Stimulated activated CD8-positive, alpha-beta memory T cell treated with anti-CD3 and anti-CD28 coated beads, Interleukin-4, amount 100 ng/mL, for 4 hours (primary cell): ENCODE data around the gene HLA-C.
"Not testable (repeated sequence)": the region's sequence is repeated elsewhere in the genome, so short reads cannot be mapped to it uniquely, and the experiment has no call there.

Source experiments
- DNase-seq, 2 donors: peaks; one replicate each; pipeline ENCODE4 v3.0.0-alpha.2; 2020; ENCODE audit warnings: low read depth in 2 of 2, low spot score in 1 of 2

HLA-C gene

DNA sequence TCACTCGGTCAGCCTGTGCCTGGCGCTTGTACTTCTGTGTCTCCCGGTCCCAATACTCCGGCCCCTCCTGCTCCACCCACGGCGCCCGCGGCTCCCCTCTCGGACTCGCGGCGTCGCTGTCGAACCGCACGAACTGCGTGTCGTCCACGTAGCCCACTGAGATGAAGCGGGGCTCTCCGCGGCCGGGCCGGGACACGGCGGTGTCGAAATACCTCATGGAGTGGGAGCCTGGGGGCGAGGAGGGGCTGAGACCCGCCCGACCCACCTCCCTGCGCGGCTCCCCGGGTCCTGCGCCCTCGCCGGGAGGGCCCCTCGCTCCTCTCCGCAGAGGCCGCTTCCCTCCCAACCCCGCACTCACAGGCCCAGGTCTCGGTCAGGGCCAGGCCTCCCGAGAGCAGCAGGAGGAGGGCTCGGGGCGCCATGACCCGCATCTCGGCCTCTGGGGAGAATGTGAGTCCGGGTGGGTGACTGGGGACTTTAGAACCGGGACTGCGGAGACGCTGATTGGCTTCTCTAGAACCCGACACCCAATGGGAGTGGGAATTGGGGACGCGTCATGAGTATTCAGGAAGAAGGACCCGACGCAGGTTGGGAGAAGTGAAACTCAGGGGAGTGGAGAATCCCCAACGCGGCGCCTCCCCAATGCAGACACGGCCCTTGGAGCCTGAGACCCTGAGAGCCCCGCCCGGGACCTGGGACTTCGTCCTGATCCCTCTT, at the start of gene HLA-C:
HLA-C (minus strand) TSS at position 452 of the 717 bp plus-strand sequence; CDS start at position 431, 21 bp downstream.
- DNase-seq, result peak; percentile 81 to 83

DNA sequence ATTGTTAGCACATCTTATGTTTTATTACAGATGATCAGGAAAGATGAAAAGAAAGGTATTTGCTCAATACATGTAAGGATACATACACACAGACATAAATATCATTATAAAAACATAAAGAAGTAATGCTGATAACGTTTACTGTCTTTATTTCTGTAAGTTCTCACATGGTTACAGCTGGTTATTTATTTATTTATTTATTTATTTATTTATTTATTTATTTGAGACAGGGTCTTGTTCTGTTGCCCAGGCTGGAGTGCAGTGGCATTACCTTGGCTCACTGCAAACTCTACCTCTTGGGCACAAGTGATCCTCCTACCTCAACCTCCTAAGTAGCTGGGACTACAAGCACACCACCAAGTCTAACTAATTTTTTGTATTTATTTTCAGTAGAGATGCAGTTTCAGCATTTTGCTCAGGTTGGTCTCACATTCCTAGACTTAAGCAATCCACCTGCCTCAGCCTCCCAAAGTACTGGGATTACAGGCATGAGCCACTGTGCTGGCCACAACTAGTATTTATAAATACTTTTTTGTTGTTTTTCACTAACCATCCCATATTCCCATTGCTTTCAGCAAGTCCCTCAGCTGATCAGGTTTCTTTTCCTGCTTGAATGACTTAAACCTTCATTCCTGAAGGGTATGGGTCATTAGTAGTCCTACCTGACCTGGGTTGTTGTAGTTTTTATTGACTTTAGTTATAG, 49.3 kb upstream of the HLA-C start:
- no peak for DNase-seq

DNA sequence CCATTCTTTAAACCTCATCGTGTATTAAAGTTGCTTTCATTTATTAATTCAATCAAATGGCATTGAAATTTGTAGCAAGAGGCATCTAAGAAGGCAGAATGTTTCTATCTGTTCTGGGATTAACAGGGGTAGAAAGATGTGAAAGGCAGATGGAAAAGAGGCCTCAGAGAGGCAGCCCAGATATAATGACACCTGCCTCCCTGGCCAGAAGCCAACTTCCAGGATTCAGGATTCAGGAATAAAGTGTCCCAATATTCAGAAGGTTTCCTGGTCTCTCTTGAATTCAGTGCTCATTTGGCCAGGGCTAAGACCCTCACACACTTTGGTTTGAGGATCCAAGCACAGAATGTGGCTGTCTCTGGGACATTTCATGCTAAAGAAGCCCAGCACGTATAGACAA, 45.1 kb upstream of the HLA-C start:
- DNase-seq, result no peak

DNA sequence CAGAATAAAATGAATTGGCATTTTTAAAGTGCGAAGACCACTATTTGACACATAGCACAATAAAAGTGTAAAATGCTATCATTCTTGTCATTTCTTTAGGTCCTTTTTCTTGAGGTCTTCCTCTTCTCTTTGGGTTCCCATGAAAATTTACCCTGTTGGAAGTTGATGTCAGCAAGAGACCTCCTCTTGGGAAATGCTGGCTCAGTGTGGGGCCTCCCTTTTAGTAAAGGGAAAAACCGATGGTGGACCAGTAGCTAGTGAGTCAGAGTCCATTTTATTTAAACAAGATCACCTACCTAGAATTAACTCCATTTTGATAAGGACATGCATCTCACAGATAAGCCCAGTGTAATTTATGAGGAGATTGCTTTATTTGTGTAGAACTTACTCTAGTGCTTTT, 37.7 kb upstream of the HLA-C start:
- DNase-seq, result no peak

DNA sequence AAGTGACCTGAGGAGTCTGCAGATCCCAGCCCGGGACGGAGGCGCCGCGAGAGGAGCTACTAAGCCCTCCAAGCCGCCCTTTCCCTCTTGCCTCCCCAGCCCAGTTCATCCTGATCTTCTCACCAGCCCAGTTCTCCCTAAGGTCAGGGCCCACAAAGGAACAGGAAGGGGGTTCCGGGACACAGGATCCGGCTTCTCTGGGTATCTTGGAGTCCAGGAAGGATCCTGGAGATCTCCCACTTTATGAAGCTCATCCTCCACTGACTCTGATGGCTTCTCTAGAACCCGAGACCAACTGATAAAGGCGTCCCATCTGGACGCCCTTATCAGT, 36.9 kb upstream of the HLA-C start:
- DNase-seq, result no peak

DNA sequence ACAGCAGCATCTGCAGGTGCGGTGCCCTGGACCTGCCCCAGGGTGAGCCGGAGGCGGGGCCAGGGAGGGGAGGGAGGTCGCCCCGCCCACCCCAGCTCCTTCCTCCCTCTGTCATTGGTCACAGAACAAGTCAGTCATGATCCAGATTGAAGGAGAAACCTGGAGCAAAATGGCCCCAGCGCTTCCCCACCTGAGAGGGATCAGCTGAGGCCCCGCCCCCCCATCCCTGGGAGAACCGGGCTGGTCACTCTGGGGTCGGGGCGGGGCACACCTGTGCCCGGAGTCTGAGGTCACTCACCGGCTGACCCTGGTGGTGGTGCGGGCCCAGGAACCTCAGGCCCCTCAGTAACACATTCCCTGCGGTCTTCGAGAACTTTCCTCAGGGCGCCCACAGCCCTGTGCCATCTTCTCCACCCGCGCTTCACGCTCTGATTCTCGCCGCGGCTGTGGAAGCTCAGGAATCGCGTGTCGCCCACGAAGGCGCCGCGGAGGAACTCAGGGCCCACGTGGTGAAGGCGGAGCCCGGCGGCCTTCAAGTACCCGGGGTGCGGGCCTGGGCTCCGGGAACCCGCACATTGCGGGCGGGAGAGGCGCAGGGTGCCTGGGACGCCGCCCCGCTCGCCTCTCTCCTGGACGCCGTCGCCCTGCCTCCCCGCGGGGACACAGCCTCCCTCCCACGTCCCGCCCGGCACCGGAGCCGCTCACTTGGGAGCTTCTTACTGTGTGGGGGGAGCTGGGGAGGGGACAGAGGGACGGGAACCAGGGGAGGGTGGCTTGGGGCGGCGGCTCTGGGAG, 36.4 kb upstream of the HLA-C start:
- DNase-seq, result peak; percentile 34 to 57

DNA sequence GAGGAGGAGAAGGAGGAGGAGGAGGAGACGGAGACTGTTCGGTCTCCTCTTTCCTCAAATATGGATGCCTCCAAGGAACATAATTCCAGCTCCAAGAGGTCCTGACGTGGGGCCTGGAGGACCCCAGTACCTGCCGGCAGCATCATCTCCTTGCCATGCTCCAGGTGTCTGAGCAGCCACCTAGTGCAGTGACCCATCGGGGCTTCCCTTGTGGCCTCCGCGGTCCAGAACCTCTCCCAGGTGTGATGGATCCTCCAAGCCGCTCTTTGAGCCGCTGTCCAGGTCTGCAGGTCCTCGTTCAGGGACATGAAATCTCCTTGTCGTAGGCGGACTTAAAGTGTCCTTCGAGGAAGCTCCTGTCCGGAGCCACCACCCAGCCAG, 35.8 kb upstream of the HLA-C start:
- no peak for DNase-seq

DNA sequence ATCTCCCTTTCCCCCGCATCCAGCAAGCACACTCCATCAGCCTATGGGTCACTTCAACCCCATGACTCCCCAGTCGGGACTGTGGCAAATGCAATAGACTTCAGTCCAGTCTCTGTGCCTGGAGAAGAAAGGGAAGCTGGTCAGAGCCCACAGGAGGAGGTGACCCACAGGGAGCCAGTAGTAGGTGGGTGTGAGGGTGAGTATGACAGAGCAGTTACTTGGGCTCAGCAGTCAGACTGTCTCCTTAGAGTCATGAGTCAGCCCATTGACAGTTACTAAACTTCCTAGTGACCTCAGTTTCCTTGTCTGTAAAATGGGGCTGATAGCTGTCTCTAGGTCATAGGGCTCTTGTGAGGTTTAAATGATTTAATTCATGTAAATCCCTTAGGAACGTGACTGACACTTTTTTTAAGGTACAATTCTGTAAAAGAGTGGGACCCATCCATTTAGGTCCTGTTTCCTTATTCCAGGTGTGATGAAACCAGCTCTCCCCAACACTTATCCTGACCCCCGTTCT, 33.9 kb upstream of the HLA-C start:
- DNase-seq, result no peak

DNA sequence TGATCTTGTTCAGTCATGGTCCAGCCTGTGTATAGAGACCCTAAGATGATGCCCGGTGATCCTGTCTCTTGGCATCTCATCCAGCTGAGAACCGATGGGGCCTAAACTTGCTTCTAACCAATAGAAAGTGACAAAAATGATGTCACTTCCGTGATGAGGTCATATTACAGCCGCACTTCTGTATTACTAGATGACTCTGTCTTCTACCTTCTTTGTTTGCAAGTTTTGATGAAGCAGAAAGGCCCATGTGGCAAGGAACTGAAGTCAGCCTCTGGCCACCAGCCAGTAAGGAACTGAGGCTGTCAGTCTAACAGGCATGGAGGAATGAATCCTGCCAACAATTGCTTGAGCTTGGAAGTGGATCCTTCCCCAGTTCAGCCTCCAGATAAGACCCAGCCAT, 32.8 kb upstream of the HLA-C start:
- no peak for DNase-seq

DNA sequence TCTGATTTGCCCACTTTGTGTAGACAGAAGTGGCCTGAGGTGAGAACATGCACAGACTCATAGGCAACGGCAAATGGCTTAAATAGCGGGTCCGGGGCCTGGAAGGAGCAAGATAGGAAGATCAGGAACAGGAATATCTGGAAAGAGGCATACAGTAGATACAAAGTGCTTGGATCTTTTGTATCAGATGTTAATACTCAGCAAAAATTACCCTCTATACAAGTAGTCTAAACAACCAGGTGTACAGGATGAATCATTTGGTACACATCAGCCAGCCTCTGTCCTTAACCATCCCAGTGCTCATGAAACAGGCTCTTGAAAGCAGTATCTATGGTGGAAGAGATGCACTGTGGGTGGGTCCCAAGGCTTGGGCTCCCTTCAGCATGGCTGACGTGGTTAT, 28.9 kb upstream of the HLA-C start:
- DNase-seq, result no peak

DNA sequence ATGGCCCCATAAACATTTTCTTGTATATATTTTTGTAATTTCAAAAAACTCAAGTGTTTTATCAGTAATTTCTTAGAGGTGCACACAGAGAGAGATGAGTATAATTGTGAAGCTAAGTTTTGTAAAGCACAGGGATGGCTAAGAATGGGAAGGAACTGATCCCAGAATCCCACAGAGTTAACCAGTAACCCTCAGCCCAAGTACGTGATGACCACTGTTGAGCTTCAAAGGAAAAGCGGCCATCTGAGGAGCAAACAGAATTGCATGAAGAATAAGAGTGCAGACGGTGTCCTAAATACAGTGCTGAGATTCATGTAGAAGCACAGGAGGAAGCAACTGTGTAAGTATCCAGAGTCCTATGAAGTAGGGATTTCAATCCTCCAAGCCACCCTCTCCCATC, 28.1 kb upstream of the HLA-C start:
- DNase-seq, result no peak

DNA sequence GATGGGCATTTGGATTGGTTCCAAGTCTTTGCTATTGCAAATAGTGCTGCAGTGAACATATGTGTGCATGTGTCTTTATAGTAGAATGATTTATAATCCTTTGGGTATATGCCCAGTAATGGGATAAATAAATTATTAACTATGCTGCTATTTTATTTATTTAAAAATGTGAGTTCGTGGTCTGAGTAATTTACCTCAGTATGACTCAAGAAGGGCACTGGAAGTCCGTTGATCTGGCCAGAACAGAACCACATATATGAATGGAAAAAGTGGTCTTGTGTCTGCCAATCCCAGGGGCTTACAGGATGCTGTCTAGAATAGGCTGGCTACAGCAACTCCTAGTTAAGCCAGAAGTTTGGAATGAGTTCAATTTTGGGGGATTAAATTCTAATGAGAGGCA, 27.6 kb upstream of the HLA-C start:
- DNase-seq, result no peak

DNA sequence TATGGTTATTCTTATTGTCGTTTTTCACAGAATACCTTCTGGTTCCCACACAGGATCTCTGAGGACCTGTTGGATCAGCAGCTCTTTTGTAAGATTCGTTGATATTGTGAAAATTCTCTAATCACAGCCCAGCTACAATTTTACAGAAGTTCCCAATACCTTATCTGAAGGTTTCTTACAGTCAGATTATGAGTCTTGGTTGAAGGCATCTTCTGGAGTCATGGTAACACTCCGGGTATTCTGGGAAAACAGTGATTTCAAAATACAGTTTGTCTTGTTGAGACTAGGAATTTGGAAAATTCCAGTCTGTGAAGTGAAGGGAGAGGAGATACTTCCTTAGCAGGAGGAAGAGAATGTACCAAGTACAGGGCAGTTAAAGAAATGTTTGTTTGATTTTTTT, 22.2 kb upstream of the HLA-C start:
- no peak for DNase-seq

DNA sequence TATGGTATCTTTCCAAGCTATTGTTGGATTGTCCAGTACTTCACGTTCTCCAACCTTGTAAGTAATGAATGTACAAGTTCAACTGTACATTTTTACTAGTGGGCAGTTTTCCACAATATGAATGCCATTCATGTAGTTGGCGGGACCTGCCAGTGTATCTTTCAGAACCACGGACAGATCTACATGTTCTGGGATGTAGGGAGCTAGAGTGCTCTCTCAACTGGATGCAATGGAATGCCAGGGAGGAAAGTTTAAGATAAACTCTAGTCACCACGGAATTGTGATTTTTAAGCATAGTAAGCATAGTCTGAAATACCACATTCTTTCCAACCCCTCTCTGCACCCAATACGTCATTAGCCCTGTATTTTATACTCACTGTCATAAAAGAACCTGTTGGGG, 21.5 kb upstream of the HLA-C start:
- DNase-seq, result no peak

DNA sequence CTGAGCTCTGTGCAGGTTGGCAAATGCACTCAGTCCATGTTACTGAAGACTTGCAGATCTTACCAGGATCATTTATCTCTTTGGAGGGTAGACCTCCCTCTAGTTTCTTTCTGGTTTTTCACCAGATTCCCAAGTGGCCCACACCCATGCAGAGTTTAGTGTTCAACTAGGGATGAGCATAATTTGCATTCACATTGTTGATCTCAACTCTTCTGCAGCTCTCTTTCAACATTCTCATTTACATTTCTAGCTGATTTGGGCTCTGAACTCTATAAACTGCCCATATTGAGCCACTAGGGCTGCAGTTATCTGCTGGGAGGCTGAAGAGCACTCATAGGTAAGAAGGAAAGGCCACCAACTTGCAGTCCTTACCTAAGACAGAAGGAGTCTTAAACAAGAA, 17.9 kb upstream of the HLA-C start:
- DNase-seq, result no peak

DNA sequence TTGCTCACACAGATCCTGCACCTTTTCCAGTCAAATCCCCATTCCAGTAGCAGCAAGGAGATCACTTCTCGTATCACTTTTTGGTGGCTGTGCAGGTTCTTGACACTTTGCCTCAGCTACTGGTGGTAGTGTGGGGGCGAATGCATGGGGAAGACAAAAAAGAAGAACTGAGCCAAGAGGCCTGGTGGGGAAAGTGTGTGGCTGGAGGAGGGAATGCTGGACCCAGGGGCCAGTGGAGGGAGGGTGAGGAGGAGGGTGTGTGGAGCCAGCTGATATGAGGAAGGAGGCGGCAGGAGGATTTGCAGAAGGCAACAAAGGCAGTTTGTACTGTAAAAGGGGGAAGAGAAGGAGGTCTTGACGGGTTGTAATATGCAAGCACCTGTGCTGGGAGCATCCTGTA, 15.7 kb upstream of the HLA-C start:
- DNase-seq, result no peak

DNA sequence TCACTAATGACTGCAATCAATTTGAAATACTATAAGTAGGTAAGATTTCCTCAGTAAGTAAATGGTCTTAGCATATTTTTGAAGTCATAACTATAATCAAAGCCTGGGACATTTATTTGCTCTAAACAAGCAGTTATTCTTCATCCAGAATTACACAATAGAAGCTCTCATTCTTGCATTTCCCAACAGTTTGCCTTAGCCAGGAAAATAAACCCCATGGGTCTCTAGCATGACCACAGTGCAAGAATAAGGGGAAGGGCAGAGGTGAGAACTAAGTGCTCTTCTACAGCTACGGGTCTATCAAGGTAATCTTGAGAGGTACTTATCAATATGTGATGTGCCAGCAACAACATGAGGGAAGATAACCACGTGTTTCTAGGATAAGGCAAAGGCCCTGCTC, 14.1 kb upstream of the HLA-C start:
- DNase-seq, result no peak

DNA sequence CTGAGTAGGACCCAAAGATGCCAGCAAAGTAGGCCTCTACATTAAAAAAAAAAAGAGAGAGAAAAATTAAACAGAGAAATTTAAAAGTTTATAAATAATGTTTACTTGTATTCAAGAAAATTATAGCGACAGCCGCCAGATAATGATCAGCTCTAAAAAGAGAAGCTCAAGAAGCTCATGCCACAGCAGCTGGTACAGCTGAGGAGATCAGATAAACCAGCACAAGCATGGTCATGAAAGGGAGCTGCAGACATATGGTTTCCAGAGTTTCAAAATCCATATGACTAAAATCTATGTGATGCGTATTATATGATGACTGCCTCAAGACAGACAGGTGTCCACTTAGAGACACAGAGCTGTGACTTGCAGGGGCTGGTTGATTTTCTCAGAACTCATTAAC, 13.6 kb upstream of the HLA-C start:
- DNase-seq, result no peak

DNA sequence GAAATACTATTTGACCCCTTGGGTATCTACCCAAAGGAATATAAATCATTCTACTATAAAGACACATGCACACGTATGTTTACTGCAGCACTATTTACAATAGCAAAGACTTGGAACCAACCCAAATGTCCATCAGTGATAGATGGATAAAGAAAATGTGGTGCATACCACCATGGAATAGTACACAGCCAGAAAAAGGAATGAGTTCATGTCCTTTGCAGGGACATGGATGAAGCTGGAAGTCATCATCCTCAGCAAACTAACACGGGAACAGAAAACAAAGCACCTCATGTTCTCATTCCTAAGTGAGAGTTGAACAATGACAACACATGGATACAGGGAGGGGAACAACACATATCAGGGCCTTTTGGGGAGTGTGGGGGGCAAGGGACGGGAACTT, 7.8 kb upstream of the HLA-C start:
- not testable (repeated sequence) for DNase-seq

DNA sequence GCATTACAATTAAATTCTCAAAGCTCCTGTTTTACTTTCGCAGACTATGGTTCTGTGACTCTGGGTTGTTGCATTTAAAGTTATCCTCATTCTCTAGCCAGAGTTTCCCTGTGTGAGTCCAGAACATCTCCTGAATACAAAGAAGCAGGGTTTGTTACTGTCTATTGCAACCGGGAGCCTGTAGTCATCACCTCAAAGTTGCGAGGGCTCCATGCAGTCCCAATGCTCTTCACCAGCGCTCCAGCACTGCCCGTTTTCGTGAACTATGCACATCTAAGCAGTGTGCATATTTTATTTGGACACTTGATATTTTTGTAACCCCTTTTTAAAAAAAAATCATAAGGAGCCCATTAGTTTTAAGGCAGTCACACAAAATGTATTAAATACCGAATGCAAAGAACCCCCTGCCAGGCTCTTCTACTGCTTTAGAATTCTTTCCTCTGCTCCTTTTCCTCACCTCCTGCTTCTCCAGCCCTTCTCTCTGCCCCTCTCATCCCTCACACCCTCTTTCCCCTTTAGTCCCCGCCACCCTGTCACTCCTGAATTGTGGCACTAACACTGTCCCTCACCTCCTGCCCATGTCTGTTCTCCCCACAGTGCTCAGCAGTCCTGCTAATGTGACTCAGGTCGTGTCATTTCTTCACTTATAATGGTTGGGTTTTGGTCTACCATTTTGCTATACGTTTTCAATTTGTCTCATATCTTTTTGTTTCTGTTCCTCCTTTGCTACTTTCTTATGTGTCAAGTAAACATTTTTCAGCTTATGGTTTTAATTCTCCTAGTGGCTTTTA, 1.1 kb upstream of the HLA-C start:
- DNase-seq, result no peak

DNA sequence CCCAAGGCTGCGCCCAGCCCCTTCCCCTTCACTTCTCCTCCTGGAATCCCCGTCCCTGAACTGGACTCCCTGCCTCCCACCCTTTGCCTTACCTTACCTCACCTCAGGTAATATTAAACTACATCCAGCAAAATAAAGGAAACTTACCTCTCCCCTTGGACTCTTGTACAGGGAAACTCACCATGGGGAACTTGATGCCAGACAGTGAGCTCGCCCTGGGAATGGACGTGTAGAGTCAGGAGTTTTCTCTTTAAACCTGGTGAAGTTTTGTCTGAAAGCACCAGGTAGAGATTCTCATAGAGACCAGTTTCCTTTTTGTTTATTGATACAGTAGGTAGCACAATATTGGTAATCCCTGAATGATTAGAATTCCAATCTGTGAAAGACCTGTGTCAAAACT, 544 bp upstream of the HLA-C start:
- no peak for DNase-seq
